Loucy (cell line): ENCODE results near the gene LRSAM1.

ENCODE experiments used
- CTCF ChIP-seq: fragments of 200-600 bp; sonication (generic); conservative IDR thresholded peaks from 2 replicates; pipeline ENCODE4 v1.5.1; 2014; ENCODE audit warnings: mild to moderate bottlenecking, antibody characterized with exemption, low read length
- EZH2phosphoT487 ChIP-seq: fragments of 200-600 bp; IDR thresholded peaks from 2 replicates; pipeline ENCODE4 v1.6.1; 2018; ENCODE audit warnings: antibody characterized with exemption, mild to moderate bottlenecking, moderate library complexity, borderline replicate concordance

GRCh38 chr9:127528422-127529251 lies 77.3 kb downstream of the LRSAM1 start:
- TF ChIP-seq CTCF (no peak), EZH2phosphoT487 (no peak)
